ENCODE measurements around the gene IQSEC1. TPM values are rescaled to one million over a fixed set of nuclear protein-coding genes. Genes with fewer than 3 reads are reported as not detected.

The IQSEC1 gene
- total and polyA plus RNA-seq, 2 donors (not counting 1 experiment from before 2014, with no cell fraction given) = 96.7 to 222 TPM

DNA sequence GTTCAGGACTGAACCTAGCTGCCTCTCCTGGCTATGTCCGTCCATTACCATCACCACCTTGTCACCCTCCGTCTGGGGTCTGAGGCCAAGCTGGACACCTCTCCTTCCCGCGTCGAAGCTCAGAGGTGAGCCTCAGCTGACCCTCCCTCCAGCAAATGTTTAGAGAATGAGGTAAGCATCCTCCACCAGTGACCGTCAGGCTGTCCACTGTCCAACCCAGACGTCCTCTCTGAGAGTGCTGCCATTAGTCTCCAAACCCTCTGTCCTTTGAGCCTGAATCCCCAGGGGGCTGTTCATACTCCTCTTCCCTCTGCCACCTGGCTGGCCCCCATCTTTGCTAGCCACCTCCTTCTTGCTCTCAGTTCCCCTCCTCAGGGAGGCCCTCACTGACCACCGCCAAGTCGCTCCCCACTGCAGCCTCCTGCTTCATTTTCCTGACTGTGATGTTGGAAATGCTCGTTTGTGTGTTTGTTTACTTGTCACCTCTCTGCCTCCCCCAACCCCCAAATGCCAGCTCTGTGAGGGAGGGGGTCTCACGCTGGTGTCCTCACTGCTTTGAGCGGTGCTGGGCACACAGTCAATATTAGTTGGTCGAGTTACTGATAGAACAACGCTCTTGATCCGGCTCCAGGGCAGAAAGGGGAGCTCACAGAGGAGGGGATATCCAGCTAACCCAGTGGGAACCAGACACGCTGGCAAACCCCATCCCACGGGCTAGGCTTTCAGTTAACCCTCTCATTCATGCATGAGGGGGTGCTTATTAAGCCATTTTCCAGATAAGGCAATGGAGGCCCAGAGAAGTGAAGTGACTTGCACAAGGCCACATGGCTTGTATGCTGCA is 64.9 kb downstream of the IQSEC1 start:
- Histone ChIP-seq H3K79me2 (ENCODE audit: control insufficient read depth, insufficient read depth, low read length) (peaks cover 98% of the 10 kb centered on the region), H3K9ac (ENCODE audit: low read length) (peak overlapping the region; percentile 61)
- CTCF ChIA-PET = interaction anchor here (0.8 to 8.7 kb wide), 4 partner anchors 10 to 25 kb away, joined by 3 to 108 read pairs (median 14); no protein-coding TSS in a partner anchor

More for the DNA sequence above, 64.9 kb downstream of the IQSEC1 start:
- H3K4me1 Mint-ChIP-seq = peaks cover 97% of the 10 kb centered on the region
- POLR2A ChIA-PET = interaction anchor here (0.6 to 4.4 kb wide), 6 partner anchors 8 to 81 kb away, joined by 3 to 22 read pairs (median 4); no protein-coding TSS in a partner anchor
- DNase-seq = no peak
- no peaks in the 10 kb centered on the region for H3K27me3 Mint-ChIP-seq
- Histone ChIP-seq H3K4me1 (ENCODE audit: control insufficient read depth in 2 of 2, insufficient read depth in 2 of 2, low read length in 2 of 2) (peaks cover 99 to 100% of the 10 kb centered on the region in 2 donors), H3K27me3 (replicated peaks in 1 of 4; ENCODE audit: control extremely low read depth in 1 of 4, control insufficient read depth in 3 of 4, insufficient read depth in 4 of 4, low read length in 3 of 4) (no peaks in the 10 kb centered on the region), H3K27ac (ENCODE audit: low read length in 2 of 2) (peak overlapping the region; percentile 96 to 97), H3K36me3 (replicated peaks in 1 of 2; ENCODE audit: control extremely low read depth in 1 of 2, control insufficient read depth in 1 of 2, extremely low read depth in 1 of 2, insufficient read depth in 2 of 2, low read length in 1 of 2) (peaks cover 0 to 48% of the 10 kb centered on the region in 2 experiments), H3K4me3 (ENCODE audit: control extremely low read depth in 1 of 5, extremely low read depth in 1 of 5, insufficient read depth in 1 of 5, low read depth in 2 of 5, low read length in 4 of 5) (peak overlapping the region in 2 of 5 experiments; percentile 23 to 58), H2AFZ (ENCODE audit: insufficient read depth, low read depth, low read length, poor library complexity, severe bottlenecking) (no peak overlapping the region), H3K9me3 (ENCODE audit: control extremely low read depth in 1 of 3, control insufficient read depth in 2 of 3, insufficient read depth in 1 of 3, low read length in 2 of 3) (no peaks in the 10 kb centered on the region), H3K4me2 (replicated peaks; ENCODE audit: low read depth, low read length, poor library complexity, severe bottlenecking) (peak overlapping the region; percentile 80), H4K20me1 (ENCODE audit: control insufficient read depth, insufficient read depth, low read length, poor library complexity, severe bottlenecking) (peaks cover 44% of the 10 kb centered on the region)
- H3K9me3 Mint-ChIP-seq (ENCODE audit: insufficient read depth) = no peaks in the 10 kb centered on the region
- WGBS (ENCODE audit: insufficient coverage) = 74% methylated on average over 16 of the region's 17 CpGs
- H3K4me3 Mint-ChIP-seq = peak overlapping the region; percentile 94
- intact Hi-C loops (cut with micrococcal nuclease) = no loop called here
- H3K27ac Mint-ChIP-seq = peak overlapping the region; percentile 95
- ATAC-seq (ENCODE audit: low read depth) = no peak
- TF ChIP-seq EZH2 (IDR thresholded peaks at IDR 0.05; ENCODE audit: borderline replicate concordance, insufficient read depth, low read depth, low read length, poor library complexity, severe bottlenecking) = no peak
- TF ChIP-seq, protein P1, sequence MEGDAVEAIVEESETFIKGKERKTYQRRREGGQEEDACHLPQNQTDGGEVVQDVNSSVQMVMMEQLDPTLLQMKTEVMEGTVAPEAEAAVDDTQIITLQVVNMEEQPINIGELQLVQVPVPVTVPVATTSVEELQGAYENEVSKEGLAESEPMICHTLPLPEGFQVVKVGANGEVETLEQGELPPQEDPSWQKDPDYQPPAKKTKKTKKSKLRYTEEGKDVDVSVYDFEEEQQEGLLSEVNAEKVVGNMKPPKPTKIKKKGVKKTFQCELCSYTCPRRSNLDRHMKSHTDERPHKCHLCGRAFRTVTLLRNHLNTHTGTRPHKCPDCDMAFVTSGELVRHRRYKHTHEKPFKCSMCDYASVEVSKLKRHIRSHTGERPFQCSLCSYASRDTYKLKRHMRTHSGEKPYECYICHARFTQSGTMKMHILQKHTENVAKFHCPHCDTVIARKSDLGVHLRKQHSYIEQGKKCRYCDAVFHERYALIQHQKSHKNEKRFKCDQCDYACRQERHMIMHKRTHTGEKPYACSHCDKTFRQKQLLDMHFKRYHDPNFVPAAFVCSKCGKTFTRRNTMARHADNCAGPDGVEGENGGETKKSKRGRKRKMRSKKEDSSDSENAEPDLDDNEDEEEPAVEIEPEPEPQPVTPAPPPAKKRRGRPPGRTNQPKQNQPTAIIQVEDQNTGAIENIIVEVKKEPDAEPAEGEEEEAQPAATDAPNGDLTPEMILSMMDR (IDR thresholded peaks at IDR 0.05) = no peak
